ENCODE measurements around the gene UBAC2.
A peak's percentile ranks its signal among the peaks of the same experiment; 100 is the strongest.

Gene UBAC2

GRCh38 chr13:99416411-99417121, 215.9 kb downstream of the UBAC2 start:
- DNase-seq (ENCODE audit: low spot score) = no peak

DNA sequence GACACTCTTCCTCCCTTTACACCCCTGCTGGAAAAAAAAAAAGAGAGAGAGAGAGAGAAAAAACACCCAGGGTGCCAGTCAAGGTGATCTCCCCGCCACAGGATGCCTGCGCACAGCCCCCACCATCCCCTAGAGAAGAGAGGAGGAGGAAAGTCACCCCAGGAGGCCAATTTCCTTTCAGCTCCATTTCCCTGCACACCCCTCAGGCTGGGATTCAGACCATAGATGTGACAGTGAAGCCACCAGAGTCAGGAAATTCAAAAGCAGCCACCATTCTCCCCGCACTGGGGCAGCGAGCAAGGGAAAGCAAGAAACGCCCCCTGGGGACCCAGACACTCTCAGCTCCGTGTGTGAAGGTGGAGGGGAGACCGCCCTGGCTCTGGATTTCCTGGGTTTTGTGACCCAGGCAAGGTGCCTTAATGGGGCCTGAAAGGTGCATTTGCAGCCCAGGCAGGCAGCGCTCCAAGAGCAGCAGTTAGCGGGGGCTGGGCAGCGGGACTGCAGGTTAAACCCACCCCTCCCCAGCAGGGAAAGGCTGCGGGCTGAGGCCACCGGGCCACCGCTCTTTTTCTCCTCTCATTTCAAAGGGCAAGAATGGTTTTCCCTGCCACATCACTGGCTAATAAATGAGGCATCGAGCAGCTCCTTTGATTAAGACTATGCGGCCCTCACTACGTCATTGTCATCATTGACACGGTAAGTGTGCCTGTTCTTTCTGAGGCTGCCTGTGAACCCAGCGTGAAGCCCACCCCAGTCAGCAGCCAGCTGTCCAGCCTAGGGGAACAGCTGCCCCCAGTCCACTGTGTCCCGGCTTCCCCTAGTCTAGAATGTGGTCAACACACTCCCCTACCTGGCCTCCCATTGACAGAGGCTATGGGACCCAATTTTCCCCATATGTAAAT, 216.8 kb downstream of the UBAC2 start:
- DNase-seq (ENCODE audit: low spot score) = no peak

DNA sequence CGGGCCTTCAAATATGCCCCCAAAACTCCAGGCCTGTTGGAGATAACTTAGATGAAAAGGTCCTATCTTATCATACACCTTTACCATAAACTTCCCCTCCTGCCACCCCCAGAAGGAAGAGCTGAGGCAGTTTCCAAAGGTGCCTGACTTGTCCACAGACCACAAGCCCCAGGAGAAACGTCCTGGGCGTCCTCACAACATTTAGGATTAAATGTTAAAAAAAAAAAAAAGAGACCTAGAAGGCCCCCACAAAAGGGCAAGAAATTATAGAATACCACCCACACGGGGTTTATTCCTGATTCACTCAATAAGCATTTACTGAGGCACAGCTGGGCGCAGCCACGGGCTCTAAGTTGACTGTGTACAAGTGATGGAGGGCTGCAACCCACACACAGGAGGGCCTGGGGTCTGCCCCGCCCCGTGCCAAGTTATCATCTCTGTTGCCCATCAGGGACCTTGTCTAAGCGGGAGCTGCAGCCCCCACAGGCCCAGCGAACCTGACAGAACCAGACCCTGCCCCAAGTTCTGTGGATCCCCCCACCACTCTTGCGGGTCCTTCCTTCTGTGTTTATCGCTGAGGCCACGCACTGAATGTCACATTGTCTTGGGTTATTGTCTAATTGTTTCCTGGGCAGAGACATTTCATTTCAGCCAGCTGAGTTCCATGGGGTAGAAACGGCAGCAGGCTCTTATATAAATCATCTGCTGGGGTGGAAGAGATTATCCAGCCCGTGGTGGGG, 217.6 kb downstream of the UBAC2 start:
- DNase-seq (ENCODE audit: low spot score) = no peak

DNA sequence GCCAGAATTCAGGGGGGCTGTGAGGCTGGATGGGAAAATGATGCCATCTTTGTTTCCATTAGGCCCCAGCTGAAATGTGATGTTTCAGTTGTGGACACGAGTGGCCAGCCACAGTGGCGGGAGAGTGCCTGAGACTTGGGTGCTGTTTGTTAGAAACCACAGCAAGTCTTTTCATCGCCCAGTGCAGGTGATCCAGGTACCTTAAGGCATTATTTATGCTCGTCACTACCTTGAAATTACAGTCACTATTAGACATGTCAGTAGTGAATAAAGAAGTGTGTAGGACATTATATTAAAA, 218.1 kb downstream of the UBAC2 start:
- no peak for DNase-seq (ENCODE audit: low spot score)

DNA sequence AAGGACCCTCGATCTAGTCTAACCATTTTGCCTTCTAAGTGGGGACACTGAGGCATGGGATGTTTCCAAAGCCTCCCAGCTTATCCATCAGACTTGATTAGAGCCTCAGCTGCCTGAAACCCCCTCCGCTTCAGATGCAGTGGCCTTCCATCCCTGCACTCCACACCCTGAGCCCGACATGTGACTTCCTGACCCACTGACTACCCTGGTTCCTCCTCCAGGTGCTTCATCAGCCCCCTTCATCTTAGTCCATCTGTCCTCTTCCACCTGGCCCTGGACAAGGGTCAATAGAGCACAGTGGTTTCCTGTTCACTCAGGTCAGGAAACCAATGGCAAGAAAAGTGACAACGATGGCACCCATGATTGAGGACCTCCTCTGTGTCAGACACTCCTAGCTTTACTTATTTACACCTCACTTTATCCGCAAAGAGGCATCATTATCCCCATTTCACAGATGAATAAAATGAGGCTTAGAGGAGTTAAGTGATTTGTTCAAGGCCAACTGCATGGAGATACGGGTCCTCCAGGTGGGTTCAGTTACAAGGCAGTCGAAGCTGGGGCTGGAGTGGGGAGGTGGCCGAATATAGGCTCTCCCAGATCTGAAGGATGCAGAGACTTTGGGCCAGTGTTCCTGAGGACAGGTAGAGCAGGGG, 219.1 kb downstream of the UBAC2 start:
- DNase-seq (ENCODE audit: low spot score) = no peak

- no peak for DNase-seq (ENCODE audit: low spot score)
Measured at GRCh38 chr13:99421271-99421670, 220.6 kb downstream of the UBAC2 start.

- DNase-seq (ENCODE audit: low spot score) = no peak
Measured at GRCh38 chr13:99421758-99422585, 221.3 kb downstream of the UBAC2 start.

DNA sequence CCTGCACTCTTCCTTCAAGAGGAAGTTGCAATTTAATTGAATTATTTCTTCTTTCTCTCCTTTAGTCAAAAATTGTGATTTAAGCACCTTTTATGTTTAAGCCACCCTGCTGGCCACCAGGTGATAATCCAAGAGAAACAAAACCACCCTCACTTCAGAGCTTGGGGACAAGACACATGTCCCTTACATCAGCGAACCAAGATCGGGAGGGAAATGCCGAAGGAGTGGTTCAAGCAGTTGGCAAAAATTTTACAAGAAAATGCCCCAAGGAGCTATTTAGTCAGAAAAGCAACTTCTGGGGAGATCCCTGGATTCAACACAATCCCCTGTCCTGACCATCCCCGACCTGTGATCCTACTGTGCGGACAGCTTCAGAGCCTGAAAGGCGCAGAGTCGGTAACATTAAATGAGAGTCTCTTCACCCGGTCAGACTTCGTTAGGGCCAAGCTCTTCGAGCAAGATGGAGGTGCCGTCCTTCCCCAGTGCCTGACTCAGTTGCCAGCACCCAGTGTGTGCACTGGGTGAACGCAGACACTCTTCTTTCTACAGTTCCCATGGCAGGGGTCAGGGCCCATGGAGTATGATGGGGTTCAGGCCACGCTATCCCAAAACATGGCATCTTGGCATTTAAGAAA, 222.0 kb downstream of the UBAC2 start:
- DNase-seq (ENCODE audit: low spot score) = no peak

GRCh38 chr13:99425485-99426341, 225.1 kb downstream of the UBAC2 start:
- DNase-seq (ENCODE audit: low spot score) = no peak

DNA sequence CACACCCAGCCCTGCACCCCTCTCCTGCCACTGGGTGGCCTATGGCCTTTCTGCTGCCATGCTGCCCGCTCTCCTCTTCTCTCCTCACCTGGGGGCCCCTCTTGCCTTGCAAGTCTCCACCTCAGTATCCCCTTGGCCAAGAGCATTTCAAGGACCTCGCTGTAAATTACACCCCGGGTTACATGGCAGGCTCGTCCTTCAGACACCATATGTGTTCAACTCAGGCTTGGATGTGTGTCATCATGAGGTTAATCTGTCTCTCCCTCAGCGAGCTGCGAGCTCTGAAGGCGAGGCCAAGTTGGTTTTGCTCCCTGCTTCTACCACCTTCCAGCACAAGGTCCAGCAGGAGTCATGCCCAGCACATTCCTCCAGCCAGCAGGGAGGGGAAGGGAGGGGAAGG, 225.8 kb downstream of the UBAC2 start:
- DNase-seq (ENCODE audit: low spot score) = no peak

GRCh38 chr13:99429670-99430069, 229.0 kb downstream of the UBAC2 start:
- no peak for DNase-seq (ENCODE audit: low spot score)

DNA sequence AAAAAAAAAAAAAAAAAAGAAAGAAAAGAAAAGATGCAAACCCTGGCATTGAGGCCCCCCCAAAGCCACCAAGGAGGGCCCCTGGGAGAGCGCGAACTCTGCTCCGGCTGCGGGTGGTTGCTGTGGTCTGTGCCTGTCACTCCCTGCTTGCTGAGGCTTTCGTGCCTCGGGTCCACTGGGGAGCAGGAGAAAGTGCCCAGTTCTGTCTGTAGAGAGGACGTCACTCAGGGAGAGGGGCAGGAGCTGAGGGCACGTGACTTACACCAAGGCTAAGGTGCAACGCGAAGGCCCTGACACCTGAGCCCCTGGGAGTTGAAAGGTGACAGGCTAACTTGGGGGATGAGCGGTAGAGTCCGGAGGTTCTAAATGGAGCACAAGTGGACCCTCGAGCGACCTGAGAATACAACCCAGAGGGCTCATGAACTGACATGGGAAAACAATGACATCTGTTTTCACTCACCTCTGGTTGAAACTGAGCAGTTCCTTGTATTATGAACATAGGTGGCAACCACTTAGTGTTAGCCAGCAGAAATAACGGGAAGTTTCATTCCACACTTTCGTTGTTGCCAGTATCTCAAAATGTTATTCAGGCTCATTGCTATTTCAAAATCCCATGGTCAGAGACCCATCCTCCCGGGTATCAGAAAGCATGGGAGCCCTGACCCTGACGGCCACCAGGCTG, 231.4 kb downstream of the UBAC2 start:
- no peak for DNase-seq (ENCODE audit: low spot score)

DNA sequence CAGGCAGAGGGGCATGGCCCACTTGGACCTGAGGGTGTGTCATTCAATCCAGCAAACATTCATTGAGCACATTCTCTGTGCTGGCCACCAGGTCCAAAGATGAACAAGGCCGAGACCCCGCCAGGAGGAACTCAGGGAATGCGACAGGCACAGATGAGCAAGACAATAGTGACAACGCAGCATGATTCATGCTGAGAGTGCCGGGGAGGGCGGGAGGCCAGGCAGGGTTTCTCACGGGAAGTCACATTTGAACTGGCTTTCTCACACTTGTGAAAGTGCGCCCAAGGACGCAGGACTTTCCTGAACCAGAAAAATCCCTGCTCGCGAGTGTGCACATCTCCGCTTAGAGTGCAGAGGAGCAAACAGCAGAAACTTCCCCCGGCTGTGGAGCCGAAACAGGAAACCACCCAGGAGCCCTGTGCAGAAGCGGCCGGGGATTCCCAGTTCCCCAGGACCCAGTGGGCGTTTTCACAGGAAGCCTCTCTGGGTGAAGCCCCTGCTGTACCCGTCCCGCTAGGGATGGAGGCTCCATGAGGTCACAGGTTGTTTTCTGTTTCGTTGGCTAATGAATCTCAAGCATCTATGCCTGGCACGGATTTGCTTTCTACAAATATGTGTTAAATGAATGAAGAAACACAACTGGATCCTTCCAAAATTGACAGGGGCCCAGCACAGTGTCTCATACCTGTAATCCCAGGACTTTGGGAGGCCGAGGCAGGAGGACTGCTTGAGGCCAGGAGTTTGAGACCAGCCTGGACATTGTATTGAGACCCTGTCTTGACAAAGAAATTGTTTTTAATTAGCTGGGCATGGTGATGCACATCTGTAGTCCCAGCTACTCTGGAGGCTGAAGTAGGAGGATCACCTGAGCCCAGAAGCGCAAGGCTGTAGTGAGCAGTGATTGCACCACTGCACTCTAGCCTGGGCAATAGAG, 232.2 kb downstream of the UBAC2 start:
- DNase-seq (ENCODE audit: low spot score) = peak; percentile 51

DNA sequence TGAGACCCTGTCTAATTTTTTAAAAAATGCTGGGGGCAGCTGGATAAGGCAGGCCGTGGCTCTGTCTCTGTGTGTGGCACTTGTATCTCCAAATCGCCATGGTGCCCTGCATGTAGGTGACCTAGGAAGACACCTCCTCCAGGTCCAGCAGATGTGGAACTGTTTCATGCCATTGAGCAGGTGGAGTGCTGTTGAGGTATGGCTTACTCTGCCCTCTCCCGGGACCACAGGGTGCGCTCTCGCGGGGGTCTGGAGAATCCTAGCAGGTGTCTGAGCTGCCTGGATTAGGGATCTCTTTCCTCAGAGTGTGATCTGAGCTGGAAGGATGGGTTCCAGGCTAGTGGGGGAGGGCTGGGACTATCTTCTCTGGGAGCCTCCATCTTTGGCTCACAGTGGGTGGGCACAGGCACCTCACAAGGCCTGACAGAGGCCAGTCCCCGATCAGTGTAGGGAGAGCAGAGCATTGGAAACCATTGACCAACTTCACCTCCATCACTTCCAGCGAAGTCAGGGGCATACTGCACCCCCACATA, 233.0 kb downstream of the UBAC2 start:
- no peak for DNase-seq (ENCODE audit: low spot score)

DNA sequence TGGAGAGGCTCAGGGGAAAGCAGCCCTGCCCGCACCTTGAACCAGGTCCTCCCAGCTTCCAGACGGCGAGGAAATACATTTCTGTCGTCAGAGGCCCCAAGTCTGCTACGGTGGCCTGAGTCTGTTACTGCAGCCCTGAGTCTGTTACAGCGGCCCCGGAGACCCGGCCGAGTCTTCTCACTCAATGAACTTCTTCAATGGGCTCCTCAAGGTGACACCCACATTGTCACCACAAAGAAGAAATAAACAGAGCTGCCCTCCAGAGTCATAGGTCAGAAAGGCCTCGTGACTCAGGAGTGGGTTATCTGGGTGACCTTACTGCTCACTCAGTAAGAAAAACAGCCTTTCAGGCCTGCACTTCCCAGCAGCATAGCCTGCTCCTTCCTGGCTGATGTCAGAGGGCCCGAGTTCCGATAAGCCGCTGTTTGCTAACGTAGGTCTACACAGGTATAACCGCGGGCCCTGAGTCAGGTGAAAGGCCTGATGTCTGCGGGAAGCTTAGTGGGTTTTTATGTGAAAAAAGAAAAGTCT, 233.7 kb downstream of the UBAC2 start:
- DNase-seq (ENCODE audit: low spot score) = no peak

GRCh38 chr13:99435116-99435515, 234.5 kb downstream of the UBAC2 start:
- no peak for DNase-seq (ENCODE audit: low spot score)

DNA sequence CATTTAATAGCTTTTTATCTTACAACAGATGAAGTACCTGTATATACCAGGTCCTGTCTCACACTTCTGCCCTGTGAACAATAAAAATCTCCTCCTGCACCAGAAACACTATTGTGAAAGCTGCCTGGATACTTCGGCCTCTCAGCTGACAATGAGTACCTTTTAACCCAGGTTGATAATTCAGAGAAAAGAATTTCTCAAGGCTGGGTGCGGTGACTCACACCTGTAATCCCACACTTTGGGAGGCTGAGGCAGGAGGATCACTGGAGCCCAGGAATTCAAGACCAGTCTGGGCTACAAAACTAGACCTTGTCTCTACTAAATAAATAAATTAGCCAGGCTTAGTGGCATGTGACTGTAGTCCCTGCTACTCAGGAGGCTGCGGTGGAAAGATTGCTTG, 235.3 kb downstream of the UBAC2 start:
- DNase-seq (ENCODE audit: low spot score) = no peak
